Coronary artery (tissue), 2 donors: ENCODE results near the gene ARMS2.

Experiments used
- DNase-seq: peaks from one replicate; pipeline ENCODE4 v3.0.0-alpha.2; 2017; ENCODE audit warnings: low spot score
- H3K27ac ChIP-seq, 2 donors: fragments of 200-600 bp; sonication (generic); one replicate each; pipeline ENCODE4 v1.5.1; 2016 to 2019
- H3K4me3 ChIP-seq: fragments of 200-600 bp; sonication (generic); 2 replicates; pipeline ENCODE4 v1.5.1; 2016; ENCODE audit warnings: mild to moderate bottlenecking, moderate library complexity
- CTCF ChIP-seq: fragments of 200-600 bp; sonication (generic); IDR thresholded peaks from one replicate; pipeline ENCODE4 v1.5.1; 2019; ENCODE audit warnings: antibody characterized with exemption

The ARMS2 gene

GRCh38 chr10:122449153-122449552 is 5.3 kb upstream of the ARMS2 start:
- no peak for DNase-seq
- H3K4me3 ChIP-seq: no peak overlapping the region
- no peak for TF ChIP-seq CTCF
- no peak overlapping the region for H3K27ac ChIP-seq

GRCh38 chr10:122450353-122450990 is 4.0 kb upstream of the ARMS2 start:
- no peak for TF ChIP-seq CTCF
- no peak overlapping the region for H3K27ac ChIP-seq
- no peak overlapping the region for H3K4me3 ChIP-seq
- DNase-seq: no peak

- no peak for DNase-seq
- no peak overlapping the region for H3K4me3 ChIP-seq
- TF ChIP-seq CTCF: no peak
- H3K27ac ChIP-seq: no peak overlapping the region
These were observed 382 bp upstream of the ARMS2 start for GRCh38 chr10:122454071-122454470.

DNA sequence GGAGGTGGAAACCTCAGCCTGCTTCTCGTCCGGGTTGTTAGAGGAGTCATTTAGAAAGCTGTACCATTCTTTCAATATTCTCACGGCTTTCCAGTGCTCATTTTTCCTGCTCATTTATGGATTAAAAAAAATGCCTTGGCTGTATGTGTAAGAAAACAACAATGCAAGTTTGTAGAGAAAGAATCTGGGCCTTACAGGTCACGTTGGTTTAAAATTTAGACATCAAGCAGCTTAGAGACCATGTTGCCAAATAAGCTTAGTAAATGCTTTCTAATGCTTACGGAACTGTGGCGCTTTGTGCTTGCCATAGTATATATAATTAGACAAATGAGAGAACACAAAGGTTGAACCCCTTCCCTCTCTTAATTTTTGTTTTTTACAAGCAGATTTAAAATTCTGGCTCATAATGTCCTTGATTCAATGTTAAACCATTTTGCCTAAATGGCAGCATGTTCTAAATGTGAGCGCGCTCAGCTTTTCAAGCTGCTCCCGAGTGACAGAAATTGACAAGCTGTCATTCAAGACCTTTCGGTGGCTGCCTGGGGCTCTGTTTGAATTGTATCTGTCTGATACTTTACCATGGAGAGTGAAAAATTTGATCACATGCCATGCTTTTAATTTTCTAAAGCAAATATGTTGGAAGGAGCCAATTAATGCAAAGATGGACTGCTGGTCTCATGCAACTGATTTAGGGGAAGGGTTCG is 1.1 kb downstream of the ARMS2 start:
- DNase-seq: no peak
- H3K4me3 ChIP-seq: no peak overlapping the region
- TF ChIP-seq CTCF: no peak
- no peak overlapping the region for H3K27ac ChIP-seq

DNA sequence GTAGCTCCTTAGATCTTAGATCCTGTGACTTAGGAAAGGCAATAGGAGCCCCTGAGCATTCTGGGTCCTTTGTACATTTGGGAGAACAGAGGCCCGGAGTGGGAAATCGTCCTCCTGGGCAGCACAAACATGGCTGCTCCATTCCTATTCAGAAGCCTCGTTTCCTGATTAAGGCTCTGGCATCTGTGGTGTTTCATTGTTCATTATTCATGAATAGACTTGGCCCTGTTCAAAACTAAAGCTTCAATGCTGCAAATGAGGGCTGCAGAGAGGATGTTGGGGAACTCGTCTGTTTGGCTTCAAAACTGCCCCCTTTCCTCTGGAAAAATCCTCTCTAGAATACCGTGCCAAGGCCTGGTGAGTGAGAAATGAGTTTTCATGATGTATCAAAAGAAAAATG is 3.5 kb downstream of the ARMS2 start:
- TF ChIP-seq CTCF: no peak
- H3K4me3 ChIP-seq: no peak overlapping the region
- no peak for DNase-seq
- H3K27ac ChIP-seq: no peak overlapping the region

DNA sequence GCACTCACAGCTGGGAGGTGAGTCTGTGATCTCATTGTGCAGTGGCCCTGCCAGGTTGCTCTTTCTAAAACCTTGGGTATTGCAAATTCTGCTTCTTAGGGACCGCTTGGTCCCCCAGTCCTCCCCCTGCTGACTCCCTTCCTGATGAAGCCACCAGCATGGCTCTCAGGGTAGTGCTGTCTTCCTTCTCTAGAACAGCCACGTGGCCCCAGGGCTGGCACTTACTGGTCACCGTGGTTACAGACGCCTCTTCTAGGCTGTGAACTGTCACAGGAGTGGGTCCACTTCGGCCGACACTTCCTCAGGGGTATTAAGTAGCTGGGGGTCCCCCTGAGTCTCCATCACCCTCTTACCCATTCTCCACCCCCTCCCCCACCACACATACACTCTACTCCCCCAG is 4.2 kb downstream of the ARMS2 start:
- Histone ChIP-seq H3K27ac (no peak overlapping the region), H3K4me3 (no peak overlapping the region)
- no peak for DNase-seq
- no peak for TF ChIP-seq CTCF
